ENCODE results near the gene MAGI1.

DNA sequence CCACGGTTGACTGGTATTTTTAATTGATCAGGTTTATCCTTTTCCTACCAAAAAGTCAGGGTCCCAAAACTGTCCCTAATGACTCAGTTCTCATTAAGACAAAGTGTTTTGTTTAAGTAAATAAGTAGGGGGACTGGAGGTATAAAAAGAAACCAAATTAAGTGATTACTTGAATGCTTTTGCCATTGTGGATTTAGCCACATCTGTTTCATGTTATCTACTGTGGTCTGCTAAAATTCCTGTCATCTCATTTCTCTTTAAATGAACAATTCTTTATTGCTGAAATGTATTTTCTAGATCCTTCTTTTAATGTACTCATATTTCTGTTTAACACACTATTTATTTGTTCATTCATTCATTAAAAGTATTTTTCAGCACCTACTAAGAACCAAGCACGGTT is 725.1 kb downstream of the MAGI1 start:
- no peak for TF ChIP-seq CTCF (conservative IDR thresholded peaks at IDR 0.05)
- no peak for TF ChIP-seq ZFX (IDR thresholded peaks at IDR 0.05)

Measured in C4-2B (cell line).